Ishikawa (cell line): ENCODE data around the gene MAST2.

ENCODE experiments used
- CEBPB ChIP-seq: IDR thresholded peaks from 2 replicates; pipeline ENCODE4 v1.6.1; 2012
- EP300 ChIP-seq: IDR thresholded peaks from 2 replicates; pipeline ENCODE4 v1.6.1; 2012; ENCODE audit warnings: borderline replicate concordance
- FOXM1 ChIP-seq: IDR thresholded peaks from 2 replicates; pipeline ENCODE4 v1.6.1; 2012; ENCODE audit warnings: low read depth, borderline replicate concordance
- NFIC ChIP-seq: IDR thresholded peaks from 2 replicates; pipeline ENCODE4 v1.6.1; 2012
- REST ChIP-seq: IDR thresholded peaks from 2 replicates; pipeline ENCODE4 v1.6.1; 2012; ENCODE audit warnings: low read depth, mild to moderate bottlenecking
- YY1 ChIP-seq: IDR thresholded peaks from 2 replicates; pipeline ENCODE4 v1.6.1; 2012; ENCODE audit warnings: low read depth
- ZBTB7A ChIP-seq: IDR thresholded peaks from 2 replicates; pipeline ENCODE4 v1.6.1; 2012; ENCODE audit warnings: low read depth

- TF ChIP-seq EP300 (no peak), NFIC (no peak), FOXM1 (no peak), ZBTB7A (no peak), CEBPB (no peak), REST (no peak), YY1 (no peak)
Measured at GRCh38 chr1:45925728-45926287, 122.4 kb downstream of the MAST2 start.
